KMS-11 (cell line): ENCODE data around the gene RAD51B.

Experiments used
- H2AFZ ChIP-seq: fragments of 200-600 bp; sonication (generic); 2 replicates; pipeline ENCODE4 v1.6.1; 2016; ENCODE audit warnings: antibody characterized with exemption, mixed run types, low read depth
- H3K27ac ChIP-seq: fragments of 200-600 bp; sonication (generic); 2 replicates; pipeline ENCODE4 v1.6.1; 2016; ENCODE audit warnings: mild to moderate bottlenecking, mixed run types
- H3K27me3 ChIP-seq: fragments of 200-600 bp; sonication (generic); 2 replicates; pipeline ENCODE4 v1.6.1; 2017; ENCODE audit warnings: mild to moderate bottlenecking, low read depth, mixed run types, moderate library complexity; ENCODE audit not compliant: insufficient read depth
- H3K36me3 ChIP-seq: fragments of 200-600 bp; sonication (generic); 2 replicates; pipeline ENCODE4 v1.6.1; 2017; ENCODE audit warnings: mild to moderate bottlenecking, mixed run types; ENCODE audit not compliant: insufficient read depth
- H3K4me1 ChIP-seq: fragments of 200-600 bp; sonication (generic); 2 replicates; pipeline ENCODE4 v1.6.1; 2016; ENCODE audit warnings: mild to moderate bottlenecking, low read depth, mixed run types; ENCODE audit not compliant: poor library complexity, severe bottlenecking
- H3K4me2 ChIP-seq: fragments of 200-600 bp; sonication (generic); 2 replicates; pipeline ENCODE4 v1.7.0; 2016; ENCODE audit warnings: mild to moderate bottlenecking, mixed run types
- H3K4me3 ChIP-seq: fragments of 200-600 bp; sonication (generic); IDR thresholded peaks from 2 replicates; pipeline ENCODE4 v1.6.1; 2017; ENCODE audit warnings: low read depth, low read length, mixed read lengths; ENCODE audit not compliant: insufficient read depth
- H3K79me2 ChIP-seq: fragments of 200-600 bp; sonication (generic); 2 replicates; pipeline ENCODE4 v1.6.1; 2016; ENCODE audit warnings: low read depth, mixed run types; ENCODE audit not compliant: insufficient read depth
- H3K9ac ChIP-seq: fragments of 200-600 bp; sonication (generic); 2 replicates; pipeline ENCODE4 v1.6.1; 2016; ENCODE audit warnings: mild to moderate bottlenecking, mixed run types
- H4K20me1 ChIP-seq: fragments of 200-600 bp; sonication (generic); 2 replicates; pipeline ENCODE4 v1.6.1; 2016; ENCODE audit warnings: mild to moderate bottlenecking, mixed run types; ENCODE audit not compliant: insufficient read depth
- CTCF ChIP-seq: fragments of 200-600 bp; sonication (generic); conservative IDR thresholded peaks from 2 replicates; pipeline ENCODE4 v1.6.1; 2017; ENCODE audit warnings: low read depth, mild to moderate bottlenecking, antibody characterized with exemption, low read length, moderate library complexity, mixed read lengths

The RAD51B gene

DNA sequence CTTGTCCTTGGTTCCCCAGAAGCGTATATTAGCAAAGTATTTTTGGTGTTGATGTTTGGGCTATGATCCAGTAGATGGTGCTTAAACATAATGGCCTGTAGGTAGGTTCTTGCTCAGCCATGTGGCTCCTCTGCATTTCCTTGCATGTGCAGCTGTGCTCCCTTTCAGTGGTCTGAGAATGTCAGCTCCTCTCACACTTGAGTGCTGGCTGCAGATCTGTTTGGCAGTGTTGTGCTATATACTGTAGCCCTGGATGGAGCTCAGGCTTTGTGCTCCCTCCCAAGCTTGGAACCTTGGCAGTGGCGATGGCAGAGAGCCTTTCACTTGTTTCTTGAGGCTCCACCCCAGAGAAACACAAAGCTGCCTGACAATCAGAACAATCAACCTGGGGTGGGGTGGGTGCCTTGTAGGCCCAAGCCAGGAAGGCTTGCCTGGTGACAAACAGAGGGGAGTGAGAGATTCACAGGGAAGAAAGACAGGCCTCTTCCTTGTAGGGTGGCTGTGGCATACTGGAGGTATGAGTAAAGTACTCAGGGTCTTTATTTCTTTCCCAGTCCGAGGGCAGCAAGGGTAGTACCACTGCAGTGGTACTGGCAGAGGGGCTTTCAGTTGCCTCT, 255.3 kb downstream of the RAD51B start:
- Histone ChIP-seq H3K4me3 (no peak overlapping the region), H3K79me2 (no peaks in the 10 kb centered on the region), H4K20me1 (no peaks in the 10 kb centered on the region), H3K4me1 (peaks cover 12% of the 10 kb centered on the region), H3K27me3 (no peaks in the 10 kb centered on the region), H3K4me2 (no peak overlapping the region), H3K9ac (no peak overlapping the region), H2AFZ (no peak overlapping the region), H3K27ac (no peak overlapping the region), H3K36me3 (no peaks in the 10 kb centered on the region)
- no peak for TF ChIP-seq CTCF

- Histone ChIP-seq H3K4me1 (peaks cover 12% of the 10 kb centered on the region), H3K9ac (no peak overlapping the region), H2AFZ (no peak overlapping the region), H3K27me3 (no peaks in the 10 kb centered on the region), H3K4me2 (no peak overlapping the region), H3K79me2 (no peaks in the 10 kb centered on the region), H4K20me1 (no peaks in the 10 kb centered on the region), H3K27ac (no peak overlapping the region), H3K36me3 (no peaks in the 10 kb centered on the region), H3K4me3 (no peak overlapping the region)
- TF ChIP-seq CTCF = no peak
Measured at GRCh38 chr14:68075382-68076029, 255.9 kb downstream of the RAD51B start.

DNA sequence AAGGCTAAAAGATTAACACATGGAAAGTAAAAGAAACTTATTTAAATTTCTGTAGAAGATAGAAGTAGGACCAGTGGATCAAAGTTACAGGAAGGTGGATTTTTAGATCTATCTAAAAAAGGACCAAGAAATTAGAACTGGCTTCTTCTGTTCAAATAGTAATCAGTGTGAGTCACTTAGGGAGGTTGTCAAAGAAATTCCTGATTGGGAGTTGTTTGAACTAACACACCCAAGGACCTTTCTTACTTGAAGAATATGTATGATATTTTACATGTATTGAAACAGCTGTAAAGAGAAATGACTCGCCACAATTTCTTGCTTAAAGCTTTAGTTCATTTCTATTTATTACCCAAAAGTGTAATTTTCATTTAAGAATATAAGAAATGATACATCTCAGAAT, 256.9 kb downstream of the RAD51B start:
- no peak overlapping the region for H3K4me3 ChIP-seq
- no peak overlapping the region for H3K27ac ChIP-seq
- TF ChIP-seq CTCF = no peak
- no peaks in the 10 kb centered on the region for H3K27me3 ChIP-seq
- no peaks in the 10 kb centered on the region for H3K36me3 ChIP-seq
- no peaks in the 10 kb centered on the region for H4K20me1 ChIP-seq
- H3K79me2 ChIP-seq = no peaks in the 10 kb centered on the region
- H3K9ac ChIP-seq = no peak overlapping the region
- no peak overlapping the region for H2AFZ ChIP-seq
- no peak overlapping the region for H3K4me2 ChIP-seq
- H3K4me1 ChIP-seq = peaks cover 12% of the 10 kb centered on the region

GRCh38 chr14:68079941-68080697, 260.5 kb downstream of the RAD51B start:
- TF ChIP-seq CTCF = no peak
- H3K9ac ChIP-seq = no peak overlapping the region
- H3K79me2 ChIP-seq = no peaks in the 10 kb centered on the region
- no peak overlapping the region for H3K27ac ChIP-seq
- H3K36me3 ChIP-seq = no peaks in the 10 kb centered on the region
- H2AFZ ChIP-seq = no peak overlapping the region
- no peak overlapping the region for H3K4me3 ChIP-seq
- no peaks in the 10 kb centered on the region for H3K27me3 ChIP-seq
- H4K20me1 ChIP-seq = no peaks in the 10 kb centered on the region
- no peak overlapping the region for H3K4me2 ChIP-seq
- peaks cover 1% of the 10 kb centered on the region for H3K4me1 ChIP-seq
